ENCODE results near the gene CCL16. TPM values are rescaled to one million over a fixed set of nuclear protein-coding genes. Genes with fewer than 3 reads are reported as not detected.

Gene CCL16
- total and polyA plus RNA-seq, 2 of the 8 experiments (the other 6 are each of a cell fraction or from before 2014, with no cell fraction given), result not detected

GRCh38 chr17:36001110-36001771 is 19.9 kb upstream of the CCL16 start, which contains the start of gene CCL15 (continued):
- TF ChIP-seq CHD7 (IDR thresholded peaks at IDR 0.05; ENCODE audit: insufficient replicate concordance, low read length) (no peak), CBX8 (IDR thresholded peaks at IDR 0.05; ENCODE audit: borderline replicate concordance, low read depth, low read length) (no peak), KDM4A (IDR thresholded peaks at IDR 0.05; ENCODE audit: low read depth, low read length, severe bottlenecking) (no peak), SRF (IDR thresholded peaks at IDR 0.05; ENCODE audit: low read depth, low read length) (no peak), E2F6 (IDR thresholded peaks at IDR 0.05) (no peak), YY1 (IDR thresholded peaks at IDR 0.05; ENCODE audit: low read depth, low read length) (no peak), RAD21 (IDR thresholded peaks at IDR 0.05 in 1 of 2, conservative IDR thresholded peaks at IDR 0.05 in 1 of 2; ENCODE audit: low read depth in 2 of 2, low read length in 2 of 2) (no peak), POU5F1 (IDR thresholded peaks at IDR 0.05; ENCODE audit: low read depth, low read length) (no peak), RNF2 (IDR thresholded peaks at IDR 0.05; ENCODE audit: borderline replicate concordance, low read depth, low read length, missing control alignments, poor library complexity, severe bottlenecking) (no peak)

Data from H1 (cell line).